Pancreas (tissue), 10 donors: ENCODE data around the gene FMO2. TPM values are rescaled to one million over a fixed set of nuclear protein-coding genes. Genes with fewer than 3 reads are reported as not detected.

Experiments
- ATAC-seq, 4 donors: fragments of 200-7000 bp; cut with Tn5 transposase; one replicate each; pipeline versions ENCODE4 v1.8.0 to v1.9.1; 2020; ENCODE audit warnings: mild to moderate bottlenecking in 4 of 4, moderate library complexity in 4 of 4
- DNase-seq, 6 donors: peaks; one replicate each; pipeline ENCODE4 v3.0.0-alpha.2; 2020
- FAIRE-seq: peaks from 2 replicates; lab custom pipeline; 2012; peaks lifted over from hg19 to GRCh38; lab: Jason Lieb, UNC
- H3K27ac ChIP-seq, 4 donors: fragments of 200-600 bp; sonication (generic); 1 replicate in 3 of 4; 2 replicates in 1 of 4; pipeline versions ENCODE4 v1.5.0 to v1.8.0; 2020
- H3K27me3 ChIP-seq, 4 donors: fragments of 200-600 bp; one replicate each; pipeline ENCODE4 v1.8.0; 2021
- H3K36me3 ChIP-seq, 3 donors: fragments of 200-600 bp; sonication (generic) in 1 of 3; one replicate each; pipeline versions ENCODE4 v1.5.0 to v1.8.0; 2020 to 2021
- H3K4me1 ChIP-seq, 3 donors: fragments of 200-600 bp; one replicate each; pipeline ENCODE4 v1.8.0; 2021
- H3K4me3 ChIP-seq, 4 donors: fragments of 200-600 bp; sonication (generic) in 2 of 4; one replicate each; pipeline versions ENCODE4 v1.5.0 to v1.8.0; 2020 to 2021
- H3K9me3 ChIP-seq, 4 donors: fragments of 200-600 bp; one replicate each; pipeline ENCODE4 v1.8.0; 2021
- WGBS, 2 donors: extraction: QIAGEN DNeasy Blood & Tissue Kit; methylation state at CpG; one replicate each; pipeline ENCODE4 v1.1.7; 2013; 5-methylcytosine and 5-hydroxymethylcytosine counted together
- intact Hi-C, 3 donors: fragments of 100-400 bp; cut with DNase I; formaldehyde crosslinking; loops; one replicate each; pipeline versions ENCODE4 v1.11.1 to v1.14.2; 2022
- polyA plus RNA-seq, 2 donors: library from polyadenylated mRNA; stranded (reverse); fragments of 200-250 nt; gene quantifications; one replicate each; pipeline ENCODE4 v1.2.3, GENCODE V29; 2013
- total RNA-seq, 6 donors: library from RNA; stranded (reverse); fragmentation: NEBNext Ultra II Directional in 4 of 6; extraction: Animal tissue kit (Norgen Biotek cat#: 25700) in 4 of 6; gene quantifications; one replicate each; pipeline versions ENCODE4 v1.2.1 to v1.2.4, GENCODE V29; 2021 to 2023
- TF ChIP-seq, protein P1 (sequence below), 4 donors: fragments of 200-600 bp; sonication (generic) in 3 of 4; IDR thresholded peaks; one replicate each; pipeline versions ENCODE4 v1.5.0 to v1.8.0; 2021; ENCODE audit warnings: antibody characterized with exemption in 4 of 4
- donor health status: healthy with polysubstance abuse.
- donor health status: DM: no; HTN: no; CAD: no; lungs with moderate emphysema.
- donor health status: DM: no; HTN: no; CAD: no.
- donor health status: control.
- donor health status: control.
- donor health status: Bipolar disorder and iron deficiency.
- donor health status: DM: yes; HTN: yes; CAD: no.
- donor health status: DM: no; HTN: no; CAD: no.
- donor health status: DM: no; HTN: no; CAD: no.
- donor health status: DM: yes; HTN: yes; CAD: no.

FMO2 gene
- total RNA-seq = 1 to 10 TPM; 2.3 to 9.6 (median 5.0) TPM
- 1 to 10 TPM; 5.7 to 7.6 TPM for polyA plus RNA-seq

GRCh38 chr1:171185091-171185490, at the start of gene FMO2:
FMO2 (plus strand) TSS chr1:171185300; CDS start chr1:171185714, 414 bp downstream.
- ATAC-seq (peak in 1 of 4 donors; percentile 13), FAIRE-seq (no peak), DNase-seq (no peak)
- 57 to 68% methylated on average over 6 of the region's 6 CpGs for WGBS, 2 donors
- Histone ChIP-seq H3K27ac (no peak within 1 kb of the TSS), H3K36me3 (no peaks in the 10 kb centered on the region), H3K9me3 (no peaks in the 10 kb centered on the region), H3K4me3 (peak within 1 kb of the TSS in 3 of 4 donors; percentile 2 to 8 (median 6)), H3K4me1 (peaks cover 0 to 6% (median 0%) of the 10 kb centered on the region in 3 donors), H3K27me3 (no peaks in the 10 kb centered on the region)
- TF ChIP-seq, protein P1, sequence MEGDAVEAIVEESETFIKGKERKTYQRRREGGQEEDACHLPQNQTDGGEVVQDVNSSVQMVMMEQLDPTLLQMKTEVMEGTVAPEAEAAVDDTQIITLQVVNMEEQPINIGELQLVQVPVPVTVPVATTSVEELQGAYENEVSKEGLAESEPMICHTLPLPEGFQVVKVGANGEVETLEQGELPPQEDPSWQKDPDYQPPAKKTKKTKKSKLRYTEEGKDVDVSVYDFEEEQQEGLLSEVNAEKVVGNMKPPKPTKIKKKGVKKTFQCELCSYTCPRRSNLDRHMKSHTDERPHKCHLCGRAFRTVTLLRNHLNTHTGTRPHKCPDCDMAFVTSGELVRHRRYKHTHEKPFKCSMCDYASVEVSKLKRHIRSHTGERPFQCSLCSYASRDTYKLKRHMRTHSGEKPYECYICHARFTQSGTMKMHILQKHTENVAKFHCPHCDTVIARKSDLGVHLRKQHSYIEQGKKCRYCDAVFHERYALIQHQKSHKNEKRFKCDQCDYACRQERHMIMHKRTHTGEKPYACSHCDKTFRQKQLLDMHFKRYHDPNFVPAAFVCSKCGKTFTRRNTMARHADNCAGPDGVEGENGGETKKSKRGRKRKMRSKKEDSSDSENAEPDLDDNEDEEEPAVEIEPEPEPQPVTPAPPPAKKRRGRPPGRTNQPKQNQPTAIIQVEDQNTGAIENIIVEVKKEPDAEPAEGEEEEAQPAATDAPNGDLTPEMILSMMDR (IDR thresholded peaks at IDR 0.05) = no peak
- intact Hi-C loops = no loop called here

DNA sequence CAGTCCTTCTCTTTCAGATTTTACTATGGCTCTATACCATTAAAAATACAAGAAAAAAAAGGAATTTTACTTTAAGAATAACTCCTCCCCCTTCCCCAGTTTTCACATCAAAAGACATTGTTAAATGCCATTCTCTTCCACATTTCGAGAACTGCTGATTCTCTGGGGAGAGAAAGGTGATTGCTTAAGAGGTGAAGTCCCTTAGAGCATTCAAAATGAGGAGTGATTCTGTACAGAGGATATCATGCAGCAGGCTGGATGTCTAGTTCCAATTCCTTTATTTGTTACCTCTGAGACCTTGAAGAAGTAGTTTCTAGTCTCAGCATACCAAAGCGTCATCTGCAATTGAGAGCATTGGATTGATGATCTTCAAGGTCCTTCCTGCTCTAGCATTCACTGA, 47.5 kb upstream of the FMO2 start:
- DNase-seq (no peak), ATAC-seq (no peak), FAIRE-seq (no peak)
- intact Hi-C loops = no loop called here
- Histone ChIP-seq H3K27ac (no peak overlapping the region), H3K4me1 (peaks cover 0 to under 1% (median 0%) of the 10 kb centered on the region in 3 donors), H3K4me3 (no peak overlapping the region), H3K9me3 (no peaks in the 10 kb centered on the region), H3K36me3 (no peaks in the 10 kb centered on the region), H3K27me3 (no peaks in the 10 kb centered on the region)
- 40% methylated on average over 2 of the region's 2 CpGs for WGBS, 2 donors
- TF ChIP-seq, protein P1 (IDR thresholded peaks at IDR 0.05) = no peak

DNA sequence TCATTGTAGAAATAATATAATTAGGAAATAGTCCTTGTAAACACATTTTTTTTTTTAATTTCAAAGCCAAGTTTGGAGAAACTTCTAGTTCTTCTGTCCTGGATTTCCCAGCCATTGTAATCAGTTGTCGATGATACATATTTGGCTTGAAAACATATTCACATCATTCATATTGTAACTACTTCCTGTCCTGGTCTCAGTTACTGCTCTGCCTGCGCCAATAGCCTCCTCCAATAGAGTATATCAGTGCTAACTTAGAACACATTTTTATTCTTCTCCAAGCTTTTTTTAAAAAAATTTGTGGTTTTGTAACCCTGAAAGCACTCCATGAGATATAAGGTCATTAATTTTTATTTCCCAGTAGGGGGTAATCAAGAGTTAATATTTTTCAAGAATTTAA, 46.1 kb upstream of the FMO2 start:
- Histone ChIP-seq H3K27ac (no peak overlapping the region), H3K9me3 (no peaks in the 10 kb centered on the region)
- WGBS, 2 donors = 65 to 69% methylated on average over 2 of the region's 2 CpGs

DNA sequence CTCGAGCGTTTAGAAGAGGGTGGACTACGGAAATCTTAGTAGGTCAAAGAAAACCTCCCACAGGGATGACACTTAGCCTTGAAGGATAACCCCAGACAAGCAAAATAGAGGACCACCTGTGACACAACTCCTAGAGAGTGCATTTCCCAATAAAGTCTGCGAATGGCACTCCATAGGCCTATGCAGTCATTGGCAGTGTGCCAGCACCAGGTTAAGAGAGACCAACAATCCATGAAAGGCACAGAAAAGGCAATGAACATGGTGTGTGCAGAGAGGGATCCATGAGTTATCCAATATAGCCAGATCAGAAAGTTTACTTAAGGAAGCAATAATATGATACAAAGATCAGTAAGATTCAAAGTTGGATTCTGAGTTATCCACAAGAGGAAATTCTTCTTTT, 45.2 kb upstream of the FMO2 start:
- TF ChIP-seq, protein P1 (IDR thresholded peaks at IDR 0.05) = no peak
- no peaks in the 10 kb centered on the region for H3K36me3 ChIP-seq
- FAIRE-seq = no peak
- intact Hi-C loops = no loop called here
- no peak overlapping the region for H3K4me3 ChIP-seq
- no peak for ATAC-seq
- no peak for DNase-seq
- WGBS, 2 donors = 79 to 91% methylated on average over 4 of the region's 4 CpGs
- H3K27ac ChIP-seq = no peak overlapping the region
- no peaks in the 10 kb centered on the region for H3K9me3 ChIP-seq
- peaks cover 0 to 3% (median 0%) of the 10 kb centered on the region in 3 donors for H3K4me1 ChIP-seq
- no peaks in the 10 kb centered on the region for H3K27me3 ChIP-seq

More for the DNA sequence above, 46.1 kb upstream of the FMO2 start:
- no peak for DNase-seq
- intact Hi-C loops = no loop called here
- Histone ChIP-seq H3K4me1 (peaks cover 0 to 3% (median 0%) of the 10 kb centered on the region in 3 donors), H3K36me3 (no peaks in the 10 kb centered on the region), H3K4me3 (no peak overlapping the region), H3K27me3 (no peaks in the 10 kb centered on the region)
- no peak for FAIRE-seq
- no peak for ATAC-seq
- TF ChIP-seq, protein P1 (IDR thresholded peaks at IDR 0.05) = no peak

DNA sequence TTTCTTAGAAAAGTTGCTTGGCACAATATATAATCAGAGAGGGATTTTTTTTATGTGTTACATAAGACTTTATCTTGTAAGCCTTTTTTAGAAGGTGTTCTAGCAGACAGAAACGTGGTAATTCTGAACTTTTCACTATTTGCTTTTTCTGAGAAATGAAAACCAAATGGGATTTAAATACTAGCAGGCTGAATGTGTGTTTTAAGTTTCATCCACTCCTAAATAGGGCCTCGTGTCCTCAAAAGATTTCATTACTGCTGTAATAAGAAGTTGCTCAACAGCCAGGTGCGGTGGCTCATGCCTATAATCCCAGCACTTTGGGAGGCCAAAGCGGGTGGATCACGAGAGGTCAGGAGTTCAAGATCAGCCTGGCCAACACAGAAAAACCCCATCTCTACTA, 44.7 kb upstream of the FMO2 start:
- ATAC-seq (no peak), DNase-seq (no peak), FAIRE-seq (no peak)
- Histone ChIP-seq H3K4me3 (no peak overlapping the region), H3K27ac (no peak overlapping the region), H3K36me3 (no peaks in the 10 kb centered on the region), H3K9me3 (no peaks in the 10 kb centered on the region), H3K27me3 (no peaks in the 10 kb centered on the region), H3K4me1 (peaks cover 0 to 3% (median 0%) of the 10 kb centered on the region in 3 donors)
- intact Hi-C loops = no loop called here
- 68 to 76% methylated on average over 5 of the region's 5 CpGs for WGBS, 2 donors
- TF ChIP-seq, protein P1 (IDR thresholded peaks at IDR 0.05) = no peak
